GM12874 (cell line): ENCODE measurements around the gene MYO16.

ENCODE experiments used
- CTCF ChIP-seq: IDR thresholded peaks from 2 replicates; pipeline ENCODE4 v1.5.1; 2011; ENCODE audit warnings: low read depth, mild to moderate bottlenecking, control low read depth, low read length, moderate library complexity; ENCODE audit not compliant: insufficient read depth

Gene MYO16

DNA sequence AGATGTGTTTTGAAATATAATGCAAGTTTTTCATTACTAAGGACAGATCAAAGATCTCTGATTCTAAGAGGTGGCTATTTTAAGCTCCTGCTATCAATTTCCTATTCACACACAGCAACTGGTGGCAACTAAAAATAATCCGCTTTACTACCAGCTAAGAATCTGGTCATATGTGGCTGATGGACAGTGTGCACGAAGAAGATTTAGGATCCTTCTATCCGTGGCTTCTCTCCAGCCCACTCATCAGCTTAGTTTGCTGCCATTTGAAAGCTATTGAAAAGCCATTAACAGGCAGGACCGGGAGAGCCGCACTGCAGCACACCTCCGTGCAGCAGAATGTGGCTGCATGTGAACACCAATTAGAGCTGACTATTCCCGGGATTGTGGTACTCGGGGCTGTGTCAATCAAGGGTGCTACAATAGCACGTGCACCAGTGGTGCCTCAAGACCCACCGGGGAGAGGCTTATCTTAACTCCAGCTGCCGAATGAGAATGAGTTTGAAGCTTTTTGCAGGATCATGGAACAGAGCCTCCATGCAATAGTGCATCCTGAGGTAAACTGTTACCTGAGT lies at the start of gene MYO16:
Gene MYO16, plus strand, starts transcription at position 431 of the 572 bp plus-strand sequence. CDS start 234 bp downstream, outside the sequence.
- TF ChIP-seq CTCF: no peak

- no peak for TF ChIP-seq CTCF
Observed at GRCh38 chr13:108586826-108587225, 42.6 kb upstream of the MYO16 start.

DNA sequence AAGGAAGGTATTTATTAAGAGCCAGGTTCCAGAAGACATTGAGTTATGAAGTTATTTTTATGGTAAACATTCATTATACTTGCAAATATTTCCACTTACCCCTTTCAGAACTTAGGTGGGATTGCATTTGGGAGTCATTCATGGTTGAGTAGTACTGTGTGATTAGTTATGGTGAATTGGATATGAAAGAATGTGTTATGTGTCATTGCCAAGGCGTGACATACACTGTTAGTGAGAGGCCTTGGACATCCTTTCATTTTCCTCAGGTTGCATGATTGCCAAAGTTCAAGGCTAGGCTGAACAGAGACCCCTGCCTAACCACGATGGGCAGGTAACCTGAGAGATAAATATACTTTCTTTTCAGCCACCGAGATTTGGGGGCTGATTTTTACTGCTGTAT lies 40.9 kb upstream of the MYO16 start:
- TF ChIP-seq CTCF: no peak

- TF ChIP-seq CTCF: no peak
Observed at GRCh38 chr13:108594153-108594552, 35.3 kb upstream of the MYO16 start.

- no peak for TF ChIP-seq CTCF
Observed at GRCh38 chr13:108595436-108596274, 33.8 kb upstream of the MYO16 start.

GRCh38 chr13:108597943-108598342 lies 31.5 kb upstream of the MYO16 start:
- TF ChIP-seq CTCF: no peak

DNA sequence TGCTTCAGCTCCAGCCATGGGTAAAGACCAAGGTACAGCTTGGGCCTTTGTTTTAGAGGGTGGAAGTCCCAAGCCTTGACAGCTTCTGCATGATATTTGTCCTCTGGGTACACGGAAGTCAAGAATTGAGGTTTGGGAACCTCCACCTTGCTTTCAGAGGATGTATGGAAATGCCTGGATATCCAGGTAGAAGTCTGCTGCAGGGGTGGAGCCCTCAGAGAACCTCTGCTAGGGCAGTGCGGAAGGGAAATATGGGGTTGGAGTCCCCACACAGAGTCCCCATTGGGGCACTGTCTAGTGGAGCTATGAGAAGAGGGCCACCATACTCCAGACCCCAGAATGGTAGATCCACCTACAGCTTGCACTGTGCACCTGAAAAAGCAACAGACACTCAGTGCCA lies 23.0 kb upstream of the MYO16 start:
- no peak for TF ChIP-seq CTCF
